HFFc6 (cell line): ENCODE measurements around the gene PTX3. TPM values are rescaled to one million over a fixed set of nuclear protein-coding genes. Genes with fewer than 3 reads are reported as not detected.

Experiments used
- DNase-seq: peaks from one replicate; pipeline ENCODE4 v3.0.0-alpha.2; 2018
- H3K27ac Mint-ChIP-seq: 2 replicates; pipeline ENCODE4 v1.8.0; 2020; ENCODE audit warnings: mild to moderate bottlenecking, mixed read lengths
- H3K27me3 Mint-ChIP-seq: 2 replicates; pipeline ENCODE4 v1.8.0; 2021; ENCODE audit warnings: mild to moderate bottlenecking, moderate library complexity, mixed read lengths; ENCODE audit not compliant: insufficient read depth
- H3K36me3 Mint-ChIP-seq: 2 replicates; pipeline ENCODE4 v1.8.0; 2021; ENCODE audit warnings: low read depth, mixed read lengths
- H3K4me1 Mint-ChIP-seq: 2 replicates; pipeline ENCODE4 v1.8.0; 2020; ENCODE audit warnings: low read depth, mixed read lengths
- H3K4me3 Mint-ChIP-seq: 2 replicates; pipeline ENCODE4 v1.8.0; 2020; ENCODE audit warnings: mild to moderate bottlenecking, moderate library complexity, mixed read lengths
- H3K9me3 Mint-ChIP-seq: 2 replicates; pipeline ENCODE4 v1.8.0; 2020; ENCODE audit warnings: mild to moderate bottlenecking, mixed read lengths
- total RNA-seq, 6 experiments: library from RNA; stranded (reverse); fragmentation: NEBNext Ultra II Directional; extraction: Animal tissue kit (Norgen Biotek cat#: 25700); gene quantifications; 2 replicates in 1 of 6; 3 replicates in 5 of 6; pipeline ENCODE4 v1.2.3, GENCODE V29; 2021
- TF ChIP-seq, protein P1 (sequence below): fragments of 200-600 bp; sonication (generic); IDR thresholded peaks from 2 replicates; pipeline ENCODE4 v1.5.0; 2021; ENCODE audit warnings: antibody characterized with exemption, mild to moderate bottlenecking

The PTX3 gene
- total RNA-seq, 6 experiments from 2014 or later = 21.0 to 45.4 (median 44.5) TPM

DNA sequence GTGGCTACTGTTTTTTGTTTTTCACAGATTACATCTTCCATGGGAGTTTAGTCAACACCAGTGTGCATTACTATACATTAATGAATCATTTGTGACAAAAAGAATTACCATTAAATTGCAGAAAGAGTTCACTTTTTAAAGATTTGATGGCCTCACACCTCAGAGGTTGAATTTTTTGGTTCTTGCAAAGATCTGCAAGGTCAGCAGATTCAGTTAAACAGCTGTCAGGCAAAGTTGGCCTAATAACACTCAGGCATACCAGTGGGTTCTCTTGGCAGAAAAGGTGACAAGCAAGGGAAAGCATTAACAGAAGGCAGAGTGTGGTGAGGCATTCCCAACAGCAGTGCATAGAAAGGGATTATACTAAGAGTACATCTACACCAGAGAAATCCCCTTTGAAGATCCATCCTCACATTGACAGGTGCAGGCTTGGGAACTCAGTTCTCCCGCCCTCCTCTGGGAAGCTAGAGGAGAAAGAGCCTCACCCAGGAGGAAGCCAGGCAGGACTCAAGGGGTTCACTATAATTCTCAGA is 24.3 kb upstream of the PTX3 start:
- TF ChIP-seq, protein P1, sequence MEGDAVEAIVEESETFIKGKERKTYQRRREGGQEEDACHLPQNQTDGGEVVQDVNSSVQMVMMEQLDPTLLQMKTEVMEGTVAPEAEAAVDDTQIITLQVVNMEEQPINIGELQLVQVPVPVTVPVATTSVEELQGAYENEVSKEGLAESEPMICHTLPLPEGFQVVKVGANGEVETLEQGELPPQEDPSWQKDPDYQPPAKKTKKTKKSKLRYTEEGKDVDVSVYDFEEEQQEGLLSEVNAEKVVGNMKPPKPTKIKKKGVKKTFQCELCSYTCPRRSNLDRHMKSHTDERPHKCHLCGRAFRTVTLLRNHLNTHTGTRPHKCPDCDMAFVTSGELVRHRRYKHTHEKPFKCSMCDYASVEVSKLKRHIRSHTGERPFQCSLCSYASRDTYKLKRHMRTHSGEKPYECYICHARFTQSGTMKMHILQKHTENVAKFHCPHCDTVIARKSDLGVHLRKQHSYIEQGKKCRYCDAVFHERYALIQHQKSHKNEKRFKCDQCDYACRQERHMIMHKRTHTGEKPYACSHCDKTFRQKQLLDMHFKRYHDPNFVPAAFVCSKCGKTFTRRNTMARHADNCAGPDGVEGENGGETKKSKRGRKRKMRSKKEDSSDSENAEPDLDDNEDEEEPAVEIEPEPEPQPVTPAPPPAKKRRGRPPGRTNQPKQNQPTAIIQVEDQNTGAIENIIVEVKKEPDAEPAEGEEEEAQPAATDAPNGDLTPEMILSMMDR = no peak
- no peaks in the 10 kb centered on the region; the same call in 1 of the 2 replicates for H3K27me3 Mint-ChIP-seq
- peaks cover 35% of the 10 kb centered on the region for H3K36me3 Mint-ChIP-seq
- H3K4me3 Mint-ChIP-seq = no peak overlapping the region
- H3K4me1 Mint-ChIP-seq = peaks cover 32% of the 10 kb centered on the region
- H3K9me3 Mint-ChIP-seq = no peaks in the 10 kb centered on the region
- no peak overlapping the region for H3K27ac Mint-ChIP-seq
- DNase-seq = no peak

- DNase-seq = no peak
- Mint-ChIP-seq H3K4me3 (no peak overlapping the region), H3K9me3 (no peaks in the 10 kb centered on the region), H3K27me3 (no peaks in the 10 kb centered on the region; the same call in 1 of the 2 replicates), H3K27ac (no peak overlapping the region), H3K4me1 (peaks cover 35% of the 10 kb centered on the region), H3K36me3 (peaks cover 43% of the 10 kb centered on the region)
- TF ChIP-seq, protein P1 = no peak
Measured at GRCh38 chr3:157414861-157415260, 21.8 kb upstream of the PTX3 start.

GRCh38 chr3:157416347-157417087 is 20.1 kb upstream of the PTX3 start:
- H3K36me3 Mint-ChIP-seq = peaks cover 52% of the 10 kb centered on the region
- H3K27me3 Mint-ChIP-seq = no peaks in the 10 kb centered on the region; the same call in 1 of the 2 replicates
- H3K27ac Mint-ChIP-seq = peak overlapping the region; percentile 36; the same call in 1 of the 2 replicates
- no peak for DNase-seq
- TF ChIP-seq, protein P1 = no peak
- H3K9me3 Mint-ChIP-seq = no peaks in the 10 kb centered on the region
- peaks cover 44% of the 10 kb centered on the region for H3K4me1 Mint-ChIP-seq
- H3K4me3 Mint-ChIP-seq = no peak overlapping the region

GRCh38 chr3:157417247-157417646 is 19.4 kb upstream of the PTX3 start:
- Mint-ChIP-seq H3K4me3 (peak overlapping the region; percentile 60), H3K4me1 (peaks cover 44% of the 10 kb centered on the region), H3K27me3 (no peaks in the 10 kb centered on the region; the same call in 1 of the 2 replicates), H3K9me3 (no peaks in the 10 kb centered on the region), H3K27ac (peak overlapping the region; percentile 71), H3K36me3 (peaks cover 50% of the 10 kb centered on the region)
- no peak for DNase-seq
- TF ChIP-seq, protein P1 = no peak

GRCh38 chr3:157418104-157418503 is 18.5 kb upstream of the PTX3 start:
- TF ChIP-seq, protein P1 = no peak
- H3K27ac Mint-ChIP-seq = peak overlapping the region; percentile 71
- peaks cover 53% of the 10 kb centered on the region for H3K4me1 Mint-ChIP-seq
- peak overlapping the region; percentile 60; the same call in 1 of the 2 replicates for H3K4me3 Mint-ChIP-seq
- H3K36me3 Mint-ChIP-seq = peaks cover 55% of the 10 kb centered on the region
- DNase-seq = no peak
- no peaks in the 10 kb centered on the region; the same call in 1 of the 2 replicates for H3K27me3 Mint-ChIP-seq
- no peaks in the 10 kb centered on the region for H3K9me3 Mint-ChIP-seq
